Adrenal gland (tissue), 5 donors: ENCODE results near the gene KHK.

ENCODE experiments used
- POLR2A ChIP-seq, 2 donors: fragments of 450-650 bp; IDR thresholded peaks; one replicate each; pipeline ENCODE4 v1.6.1; 2017; ENCODE audit warnings: antibody characterized with exemption in 2 of 2, mild to moderate bottlenecking in 2 of 2, moderate library complexity in 1 of 2
- TF ChIP-seq, protein P1 (sequence below), 6 experiments: fragments of 450-650 bp in 4 of 6; fragments of 200-600 bp in 2 of 6; sonication (generic) in 1 of 6; IDR thresholded peaks; 1 replicate in 5 of 6; 2 replicates in 1 of 6; pipeline versions ENCODE4 v1.5.1 to v1.8.0; 2016 to 2021; ENCODE audit warnings: antibody characterized with exemption in 6 of 6, mild to moderate bottlenecking in 2 of 6, moderate library complexity in 1 of 6
- donor health status: DM: no; HTN: no; CAD: no.

DNA sequence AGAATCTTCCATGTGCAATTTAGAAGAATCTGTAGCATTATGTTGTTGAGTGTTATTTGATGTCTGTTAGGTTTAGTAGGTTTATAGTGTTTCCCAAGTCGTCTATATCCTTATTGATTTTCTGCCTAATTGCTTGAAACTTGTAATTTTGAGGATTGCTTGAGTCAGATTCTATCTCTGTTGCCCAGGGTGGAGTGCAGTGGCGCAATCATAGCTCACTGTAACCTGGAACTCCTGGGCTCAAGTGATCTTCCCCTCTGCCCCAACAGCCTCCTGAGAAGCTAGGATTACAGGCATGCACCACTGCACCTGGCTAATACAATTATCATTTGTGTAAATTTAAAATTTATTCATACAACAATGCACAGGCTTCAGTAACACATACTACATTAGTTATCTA lies 59.1 kb downstream of the KHK start:
- TF ChIP-seq, protein P1, sequence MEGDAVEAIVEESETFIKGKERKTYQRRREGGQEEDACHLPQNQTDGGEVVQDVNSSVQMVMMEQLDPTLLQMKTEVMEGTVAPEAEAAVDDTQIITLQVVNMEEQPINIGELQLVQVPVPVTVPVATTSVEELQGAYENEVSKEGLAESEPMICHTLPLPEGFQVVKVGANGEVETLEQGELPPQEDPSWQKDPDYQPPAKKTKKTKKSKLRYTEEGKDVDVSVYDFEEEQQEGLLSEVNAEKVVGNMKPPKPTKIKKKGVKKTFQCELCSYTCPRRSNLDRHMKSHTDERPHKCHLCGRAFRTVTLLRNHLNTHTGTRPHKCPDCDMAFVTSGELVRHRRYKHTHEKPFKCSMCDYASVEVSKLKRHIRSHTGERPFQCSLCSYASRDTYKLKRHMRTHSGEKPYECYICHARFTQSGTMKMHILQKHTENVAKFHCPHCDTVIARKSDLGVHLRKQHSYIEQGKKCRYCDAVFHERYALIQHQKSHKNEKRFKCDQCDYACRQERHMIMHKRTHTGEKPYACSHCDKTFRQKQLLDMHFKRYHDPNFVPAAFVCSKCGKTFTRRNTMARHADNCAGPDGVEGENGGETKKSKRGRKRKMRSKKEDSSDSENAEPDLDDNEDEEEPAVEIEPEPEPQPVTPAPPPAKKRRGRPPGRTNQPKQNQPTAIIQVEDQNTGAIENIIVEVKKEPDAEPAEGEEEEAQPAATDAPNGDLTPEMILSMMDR (IDR thresholded peaks at IDR 0.05): no peak
- no peak for TF ChIP-seq POLR2A (IDR thresholded peaks at IDR 0.05)
